HG02981 (cell line): ENCODE results near the gene FAM163A.

ENCODE experiments used
- ATAC-seq: cut with Tn5 transposase; IDR thresholded peaks from one replicate; pipeline ENCODE4 v1.9.1; 2021; ENCODE audit warnings: mild to moderate bottlenecking, moderate library complexity; ENCODE audit not compliant: unreplicated experiment

Gene FAM163A

GRCh38 chr1:179748772-179749171 lies 5.7 kb downstream of the FAM163A start:
- ATAC-seq = no peak

GRCh38 chr1:179750630-179751029 lies 7.5 kb downstream of the FAM163A start:
- ATAC-seq = no peak

GRCh38 chr1:179753061-179753460 lies 10.0 kb downstream of the FAM163A start:
- no peak for ATAC-seq

- no peak for ATAC-seq
Measured at GRCh38 chr1:179754041-179754624, 11.0 kb downstream of the FAM163A start.

- ATAC-seq = no peak
Measured at GRCh38 chr1:179757933-179758332, 14.8 kb downstream of the FAM163A start.

- no peak for ATAC-seq
Measured at GRCh38 chr1:179760521-179760920, 17.4 kb downstream of the FAM163A start.

GRCh38 chr1:179761296-179761695 lies 18.2 kb downstream of the FAM163A start:
- ATAC-seq = no peak

GRCh38 chr1:179761846-179762640 lies 19.0 kb downstream of the FAM163A start:
- ATAC-seq = no peak

- ATAC-seq = no peak
Measured at GRCh38 chr1:179767177-179767581, 24.1 kb downstream of the FAM163A start.

- no peak for ATAC-seq
Measured at GRCh38 chr1:179767996-179768395, 24.9 kb downstream of the FAM163A start.

- no peak for ATAC-seq
Measured at GRCh38 chr1:179770887-179771502, 27.9 kb downstream of the FAM163A start.

GRCh38 chr1:179773264-179773663 lies 30.2 kb downstream of the FAM163A start:
- ATAC-seq = no peak

- ATAC-seq = no peak
Measured at GRCh38 chr1:179774000-179774399, 30.9 kb downstream of the FAM163A start.

GRCh38 chr1:179774566-179774965 lies 31.5 kb downstream of the FAM163A start:
- no peak for ATAC-seq

- no peak for ATAC-seq
Measured at GRCh38 chr1:179775009-179775408, 31.9 kb downstream of the FAM163A start.

- no peak for ATAC-seq
Measured at GRCh38 chr1:179776831-179777230, 33.7 kb downstream of the FAM163A start.

GRCh38 chr1:179777731-179778130 lies 34.6 kb downstream of the FAM163A start:
- ATAC-seq = no peak

- no peak for ATAC-seq
Measured at GRCh38 chr1:179779645-179780272, 36.7 kb downstream of the FAM163A start.

GRCh38 chr1:179781962-179782361 lies 38.9 kb downstream of the FAM163A start:
- no peak for ATAC-seq

- no peak for ATAC-seq
Measured at GRCh38 chr1:179785031-179785431, 41.9 kb downstream of the FAM163A start.

GRCh38 chr1:179785728-179786127 lies 42.6 kb downstream of the FAM163A start:
- ATAC-seq = no peak
